ENCODE results near the gene GRIK5.
"Not testable (repeated sequence)": the region's sequence is repeated elsewhere in the genome, so short reads cannot be mapped to it uniquely, and the experiment has no call there.

The GRIK5 gene, protein sequence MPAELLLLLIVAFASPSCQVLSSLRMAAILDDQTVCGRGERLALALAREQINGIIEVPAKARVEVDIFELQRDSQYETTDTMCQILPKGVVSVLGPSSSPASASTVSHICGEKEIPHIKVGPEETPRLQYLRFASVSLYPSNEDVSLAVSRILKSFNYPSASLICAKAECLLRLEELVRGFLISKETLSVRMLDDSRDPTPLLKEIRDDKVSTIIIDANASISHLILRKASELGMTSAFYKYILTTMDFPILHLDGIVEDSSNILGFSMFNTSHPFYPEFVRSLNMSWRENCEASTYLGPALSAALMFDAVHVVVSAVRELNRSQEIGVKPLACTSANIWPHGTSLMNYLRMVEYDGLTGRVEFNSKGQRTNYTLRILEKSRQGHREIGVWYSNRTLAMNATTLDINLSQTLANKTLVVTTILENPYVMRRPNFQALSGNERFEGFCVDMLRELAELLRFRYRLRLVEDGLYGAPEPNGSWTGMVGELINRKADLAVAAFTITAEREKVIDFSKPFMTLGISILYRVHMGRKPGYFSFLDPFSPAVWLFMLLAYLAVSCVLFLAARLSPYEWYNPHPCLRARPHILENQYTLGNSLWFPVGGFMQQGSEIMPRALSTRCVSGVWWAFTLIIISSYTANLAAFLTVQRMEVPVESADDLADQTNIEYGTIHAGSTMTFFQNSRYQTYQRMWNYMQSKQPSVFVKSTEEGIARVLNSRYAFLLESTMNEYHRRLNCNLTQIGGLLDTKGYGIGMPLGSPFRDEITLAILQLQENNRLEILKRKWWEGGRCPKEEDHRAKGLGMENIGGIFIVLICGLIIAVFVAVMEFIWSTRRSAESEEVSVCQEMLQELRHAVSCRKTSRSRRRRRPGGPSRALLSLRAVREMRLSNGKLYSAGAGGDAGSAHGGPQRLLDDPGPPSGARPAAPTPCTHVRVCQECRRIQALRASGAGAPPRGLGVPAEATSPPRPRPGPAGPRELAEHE

DNA sequence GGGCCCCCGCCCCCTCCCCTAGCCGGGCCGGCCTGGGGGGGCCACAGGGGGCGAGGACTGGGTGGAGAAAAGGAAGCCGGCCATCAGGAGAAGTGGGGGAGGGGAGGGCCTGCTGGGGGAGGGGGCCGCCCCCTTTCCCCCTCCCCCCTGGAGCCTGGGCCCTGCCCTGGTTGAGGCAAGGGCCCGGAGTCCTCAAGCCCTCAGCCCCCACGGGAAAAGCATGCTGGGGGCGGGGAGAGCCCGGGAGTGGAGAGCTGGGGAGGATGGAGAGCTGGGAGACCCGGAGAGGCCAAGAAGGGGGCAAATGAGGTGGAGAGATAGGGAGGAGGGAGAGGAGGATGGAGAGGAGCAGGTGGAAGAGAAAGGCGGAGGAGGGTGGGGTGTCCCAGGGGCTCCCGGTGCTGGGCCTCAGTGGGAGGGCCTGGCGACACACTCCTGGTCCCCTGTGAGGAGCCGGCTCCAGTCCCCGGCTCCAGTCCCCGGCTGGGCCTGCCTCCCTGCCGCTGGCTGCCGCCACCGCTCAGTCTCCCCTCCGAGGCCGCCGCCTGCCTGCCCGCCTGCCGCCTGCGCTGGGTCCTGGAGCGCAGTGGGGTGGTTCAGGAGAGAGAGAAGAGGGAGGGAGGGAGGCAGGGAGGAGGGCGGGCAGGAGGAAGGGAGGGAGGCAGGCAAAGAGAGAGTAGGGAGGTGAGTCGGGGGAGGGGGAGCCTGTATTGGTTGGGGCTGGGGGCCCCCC, at the start of gene GRIK5:
Gene GRIK5 (minus strand): TSS at position 588 of the 733 bp plus-strand sequence. CDS start 4,436 bp downstream, outside the sequence.
- DNase-seq, result no peak

DNA sequence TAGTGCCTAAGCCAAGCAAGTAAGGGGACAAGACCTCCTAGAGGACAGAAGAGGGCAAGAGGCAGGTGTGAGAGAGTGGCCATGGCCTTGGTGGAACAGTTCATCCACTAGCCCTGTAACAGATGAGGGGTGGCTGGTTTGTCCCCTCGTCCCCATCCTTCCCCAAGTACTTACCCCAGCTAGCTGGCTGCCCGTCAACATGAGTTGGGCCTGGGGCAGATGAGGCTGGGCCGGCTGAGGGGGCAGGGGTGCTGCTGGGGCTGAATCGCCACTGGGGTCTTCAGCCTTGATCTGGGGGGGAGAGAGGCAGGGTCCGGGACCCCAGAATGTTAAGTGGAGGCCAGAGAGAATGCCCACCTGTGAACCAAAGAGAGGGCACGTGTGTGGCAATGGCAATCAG, 47.1 kb upstream of the GRIK5 start:
- no peak for DNase-seq

DNA sequence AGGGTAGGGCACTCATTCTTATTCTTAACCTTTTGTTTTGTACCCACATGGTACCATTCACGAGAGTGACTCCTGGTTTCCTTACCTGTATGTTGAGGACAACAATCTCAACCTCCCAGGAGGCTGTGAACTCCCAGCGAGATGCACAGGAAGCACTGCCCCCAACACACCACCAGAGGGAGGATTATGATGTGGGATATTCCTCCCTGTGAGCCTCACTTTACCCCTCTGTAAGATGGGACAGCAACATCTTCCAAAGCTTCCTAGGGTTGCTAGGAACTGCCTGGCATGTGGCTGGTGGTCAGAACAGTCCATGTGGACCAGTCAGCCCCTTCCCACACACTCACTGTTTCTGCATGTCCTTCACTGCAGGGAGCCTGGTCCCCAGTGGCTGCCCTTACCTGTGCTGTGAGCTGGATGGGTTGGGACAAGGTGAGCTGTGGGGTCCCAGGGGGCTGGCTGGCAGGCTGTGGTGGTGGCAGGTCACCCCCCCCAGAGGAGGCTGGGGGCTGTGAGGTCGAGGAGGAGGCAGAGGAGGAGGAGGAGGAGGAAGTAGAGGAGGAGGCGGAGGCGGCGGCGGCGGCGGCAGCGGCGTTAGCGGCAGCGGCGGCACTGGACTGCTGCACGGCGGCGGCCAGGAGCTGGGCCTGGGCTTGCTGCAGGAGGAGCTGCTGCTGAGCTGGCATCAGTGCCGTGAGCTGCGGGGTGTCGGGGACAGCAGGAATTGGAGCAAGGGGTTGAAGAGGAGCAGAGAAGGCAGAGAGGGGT, 46.5 kb upstream of the GRIK5 start:
- no peak for DNase-seq

DNA sequence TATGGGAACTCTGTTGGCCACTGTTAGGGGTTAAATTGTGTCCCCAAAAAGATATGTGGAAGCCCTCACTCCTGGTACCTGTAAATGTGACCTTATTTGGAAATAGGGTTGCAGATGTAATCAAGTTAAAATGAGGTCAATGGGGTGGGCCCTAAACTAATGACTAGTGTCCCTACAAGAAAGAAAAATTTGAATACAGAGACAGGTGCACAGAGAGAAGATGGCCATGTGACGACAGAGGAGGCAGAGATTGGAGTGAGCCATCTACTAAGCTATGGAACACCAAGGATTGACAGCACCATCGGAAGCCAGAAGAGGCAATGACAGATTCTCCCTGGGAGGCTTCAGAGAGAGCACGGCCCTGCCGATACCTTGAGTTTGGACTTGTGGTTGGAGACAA, 45.7 kb upstream of the GRIK5 start:
- DNase-seq, result no peak

DNA sequence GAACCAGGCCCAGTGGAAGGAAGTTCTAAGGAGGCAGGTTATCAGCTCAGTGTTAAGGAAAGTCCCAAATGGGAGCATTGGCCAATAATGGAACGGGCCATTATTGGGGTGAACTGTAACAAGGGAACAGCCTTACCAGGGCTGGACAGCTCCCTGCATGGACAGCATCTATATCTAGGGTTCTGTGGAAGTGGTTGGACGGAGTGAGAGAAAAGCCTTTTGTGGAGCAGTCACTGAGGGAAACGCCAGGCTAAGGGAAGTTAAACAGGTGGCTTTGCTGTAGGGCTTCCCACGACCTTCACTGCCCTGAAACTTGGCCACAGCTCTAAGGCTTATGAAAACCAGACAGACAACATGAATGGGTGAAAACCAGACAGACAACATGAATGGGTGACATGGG, 45.2 kb upstream of the GRIK5 start:
- DNase-seq, result no peak

DNA sequence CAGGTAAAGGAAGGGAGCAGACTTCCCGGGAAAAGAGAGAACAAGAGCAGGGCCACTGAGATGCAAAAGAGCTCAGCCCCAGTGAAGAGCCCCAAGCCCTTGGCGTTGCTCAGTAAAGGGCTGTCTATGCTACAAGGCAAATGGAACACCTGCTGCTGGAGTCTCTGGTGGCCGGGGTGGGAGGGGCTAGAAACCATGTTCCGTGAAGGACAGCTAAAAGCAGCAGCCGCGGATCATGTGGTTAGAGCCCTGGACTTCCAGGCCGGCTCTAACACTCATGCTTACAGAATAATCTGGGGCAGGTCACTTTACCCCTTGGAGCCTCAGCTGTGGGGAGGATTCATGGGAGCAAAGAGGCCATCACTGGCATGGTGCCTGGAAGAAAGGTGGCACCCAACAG, 44.4 kb upstream of the GRIK5 start:
- peak; percentile 54 for DNase-seq

DNA sequence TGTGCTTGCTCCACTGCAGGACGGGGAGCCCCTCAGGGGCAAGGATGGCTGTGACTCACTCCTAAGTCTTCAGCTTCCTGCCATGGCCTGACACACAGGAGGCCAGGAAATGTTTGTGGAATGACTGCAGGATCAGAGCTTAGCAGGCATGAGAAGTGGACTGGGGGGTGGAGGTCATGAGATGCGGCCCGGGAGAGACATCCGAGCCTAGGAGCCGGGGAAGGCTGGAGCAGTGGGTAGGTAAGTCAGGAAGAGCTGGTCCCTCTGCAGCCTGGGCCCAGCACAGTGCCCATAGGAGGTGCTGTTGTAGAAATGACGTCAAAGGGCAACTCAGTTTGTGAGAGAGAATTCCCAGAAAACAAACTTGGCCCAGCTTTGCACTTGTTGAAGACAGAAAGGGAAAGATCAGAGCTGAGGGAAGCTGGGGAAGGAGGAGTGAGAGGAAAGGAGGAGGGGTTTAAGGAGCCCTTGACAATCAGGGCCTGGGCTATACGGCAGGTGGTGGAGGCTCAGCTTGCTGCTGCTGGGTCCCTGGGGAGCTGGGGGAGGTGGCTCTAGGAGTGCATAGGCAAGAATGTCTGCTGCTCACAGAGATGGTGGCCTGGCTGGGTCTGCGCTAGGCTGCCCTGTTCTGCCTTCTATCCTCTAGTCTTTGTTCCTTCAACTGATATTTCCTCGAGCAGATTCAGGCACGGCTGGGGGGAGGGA, 43.8 kb upstream of the GRIK5 start:
- DNase-seq, result peak; percentile 29

DNA sequence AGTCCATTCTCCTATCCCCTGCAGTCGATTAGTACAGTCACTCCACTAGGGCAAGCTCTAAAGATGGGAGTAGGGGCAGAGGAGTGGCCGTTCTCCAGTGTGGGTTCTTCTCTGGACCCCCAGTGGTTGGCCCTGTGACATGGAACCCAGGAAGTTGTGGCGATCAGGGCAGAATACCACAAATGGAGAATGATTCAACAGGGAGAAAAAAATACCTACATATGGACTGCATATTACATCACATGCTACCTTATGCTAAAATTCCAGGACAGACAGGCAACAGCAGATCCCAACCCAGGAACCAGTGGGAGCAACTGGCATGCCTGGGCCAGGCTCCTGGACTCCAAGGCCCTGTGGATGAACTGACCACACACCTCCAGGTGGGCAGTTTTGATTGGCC, 41.8 kb upstream of the GRIK5 start:
- no peak for DNase-seq

DNA sequence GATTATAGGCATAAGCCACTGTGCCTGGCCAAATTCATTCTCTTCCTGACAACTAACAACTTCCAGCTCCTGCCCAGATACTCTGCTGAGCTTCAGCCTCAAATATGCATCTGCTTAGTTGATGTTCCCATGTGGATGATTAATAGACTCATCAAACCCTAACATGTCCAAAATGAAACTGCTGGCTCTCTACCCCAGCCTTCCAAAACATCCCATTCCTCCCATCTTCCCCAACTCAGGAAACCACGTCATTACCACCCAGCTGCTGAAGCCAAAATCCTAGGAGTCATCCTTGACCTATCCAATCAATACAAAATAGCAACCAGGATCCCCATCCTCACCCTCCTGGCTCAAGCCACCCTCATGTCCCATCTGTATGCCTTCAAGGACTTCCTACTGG, 41.4 kb upstream of the GRIK5 start:
- DNase-seq, result no peak

DNA sequence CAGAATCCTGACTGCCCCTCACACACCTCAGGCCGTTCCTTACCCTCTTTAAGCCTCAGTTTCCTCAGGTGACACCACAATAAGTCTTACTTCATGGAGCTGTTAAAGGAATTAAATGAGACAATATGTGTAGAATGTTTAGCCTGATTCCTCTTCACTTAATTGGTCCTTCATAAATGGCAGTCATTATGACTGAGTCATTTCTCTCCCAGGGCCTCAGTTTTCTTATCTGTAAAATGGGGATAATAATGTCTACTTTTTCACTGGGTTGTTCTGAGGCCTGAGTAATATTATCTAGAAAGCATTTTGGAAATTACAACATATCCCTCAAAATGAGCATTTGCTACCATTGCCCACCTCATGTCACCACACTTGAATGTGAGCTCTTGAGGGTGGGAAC, 40.7 kb upstream of the GRIK5 start:
- no peak for DNase-seq

DNA sequence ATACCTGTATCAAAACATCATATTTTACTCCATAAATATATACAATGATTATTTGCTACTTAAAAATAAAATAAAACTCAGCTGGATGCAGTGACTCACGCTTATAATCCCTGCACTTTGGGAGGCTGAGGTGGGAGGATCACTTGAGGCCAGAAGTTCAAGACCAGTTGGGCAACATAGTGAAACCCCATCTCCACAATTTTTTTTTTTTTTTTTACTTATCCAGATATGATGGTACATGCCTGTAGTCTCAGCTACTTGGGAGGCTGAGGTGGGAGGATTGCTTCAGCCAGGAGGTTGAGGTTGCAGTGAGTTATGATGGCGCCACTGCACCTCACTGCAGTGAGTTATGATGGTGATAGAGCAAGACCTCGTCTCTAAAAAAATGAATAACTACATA, 39.9 kb upstream of the GRIK5 start:
- no peak for DNase-seq

DNA sequence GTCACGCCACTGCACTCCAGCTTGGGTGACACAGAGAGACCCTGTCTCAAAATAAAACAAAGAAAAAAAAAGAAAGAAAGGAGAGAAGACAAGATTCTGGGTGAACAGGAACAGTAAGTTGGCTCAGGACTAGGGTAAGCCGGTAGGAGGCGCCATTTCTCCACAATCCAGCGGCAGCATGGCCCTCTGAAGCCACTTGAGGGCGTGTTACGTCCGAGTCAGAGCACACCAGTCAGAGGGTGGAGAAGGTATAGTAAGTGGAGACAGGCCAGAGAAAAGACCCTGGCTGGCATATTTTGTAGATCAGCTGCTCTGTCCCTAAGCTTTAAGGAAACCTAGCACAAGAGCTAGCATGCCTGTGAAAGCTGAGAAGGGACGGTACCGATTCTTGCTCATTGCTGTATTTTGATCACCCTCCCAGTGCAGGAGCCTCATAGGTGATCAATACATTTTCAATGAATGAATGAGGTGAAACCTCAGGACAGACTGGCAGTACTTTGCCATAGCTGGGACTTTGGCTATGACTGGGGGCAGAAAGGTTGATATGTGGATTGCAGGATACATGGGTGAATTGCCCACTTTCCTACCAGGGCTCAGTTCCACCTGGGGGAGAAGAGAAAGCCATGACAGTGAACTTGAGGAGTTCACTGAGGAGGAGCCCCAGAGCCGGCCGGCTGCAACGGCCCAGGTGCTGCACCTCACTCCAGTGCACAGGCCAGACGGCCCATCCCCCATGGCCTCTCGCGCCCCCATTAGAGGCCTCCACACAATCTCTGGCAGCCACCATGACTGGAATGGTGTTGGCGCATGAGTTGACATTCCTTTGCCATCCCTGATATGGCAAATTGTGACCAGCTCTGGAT, 38.8 kb upstream of the GRIK5 start:
- DNase-seq, result peak; percentile 68

DNA sequence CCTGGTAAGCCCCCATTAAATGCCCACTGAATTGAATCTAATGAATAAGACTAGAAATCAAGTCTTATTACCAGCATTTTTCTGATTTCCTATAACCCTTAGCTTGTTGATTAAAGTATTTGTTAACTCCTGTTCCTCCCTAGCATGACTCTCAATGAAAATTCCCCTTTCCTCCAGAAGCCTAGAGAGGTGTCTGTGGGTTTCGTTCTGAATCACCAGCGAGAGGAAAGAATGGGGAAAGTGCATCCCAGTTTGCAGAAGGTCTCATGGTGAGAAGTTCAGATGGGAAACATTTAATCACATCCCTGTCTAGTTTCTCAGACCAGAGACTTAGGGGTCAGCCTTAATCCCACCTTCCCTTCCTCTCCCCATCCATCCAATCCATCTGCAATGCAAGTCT, 35.4 kb upstream of the GRIK5 start:
- DNase-seq, result no peak

DNA sequence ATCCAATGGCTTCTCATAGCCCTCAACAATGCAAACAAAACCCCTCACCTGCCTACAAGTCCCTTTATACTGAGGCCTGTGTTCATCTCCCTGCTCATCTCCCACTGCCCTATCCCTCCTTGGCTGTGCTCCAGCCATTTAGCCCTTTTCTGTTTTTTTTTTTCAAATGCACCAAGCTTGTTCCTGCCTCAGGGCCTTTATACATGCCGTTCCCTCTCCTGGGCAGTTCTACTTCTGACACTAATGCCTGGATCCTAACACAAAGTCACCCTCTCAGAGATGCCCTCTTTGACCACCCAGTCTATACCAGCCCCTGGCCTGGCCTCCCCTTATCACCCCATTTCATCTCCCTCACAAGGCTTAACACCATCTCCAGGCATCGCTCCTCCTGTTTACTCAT, 32.9 kb upstream of the GRIK5 start:
- no peak for DNase-seq

DNA sequence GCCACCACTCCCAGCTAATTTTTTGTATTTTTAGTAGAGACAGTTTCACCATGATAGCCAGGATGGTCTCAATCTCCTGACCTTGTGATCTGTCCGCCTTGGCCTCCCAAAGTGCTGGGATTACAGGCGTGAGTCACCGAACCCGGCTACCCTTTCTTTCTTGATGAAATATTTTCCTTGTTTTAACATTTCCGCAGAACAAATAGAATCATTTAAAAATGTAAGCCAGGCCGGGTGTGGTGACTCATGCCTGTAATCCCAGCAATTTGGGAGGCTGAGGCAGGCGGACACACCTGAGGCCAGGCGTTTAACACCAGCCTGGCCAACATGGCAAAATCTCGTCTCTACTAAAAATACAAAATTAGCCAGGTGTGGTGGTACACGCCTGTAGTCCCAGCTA, 30.2 kb upstream of the GRIK5 start:
- DNase-seq, result not testable (repeated sequence)

DNA sequence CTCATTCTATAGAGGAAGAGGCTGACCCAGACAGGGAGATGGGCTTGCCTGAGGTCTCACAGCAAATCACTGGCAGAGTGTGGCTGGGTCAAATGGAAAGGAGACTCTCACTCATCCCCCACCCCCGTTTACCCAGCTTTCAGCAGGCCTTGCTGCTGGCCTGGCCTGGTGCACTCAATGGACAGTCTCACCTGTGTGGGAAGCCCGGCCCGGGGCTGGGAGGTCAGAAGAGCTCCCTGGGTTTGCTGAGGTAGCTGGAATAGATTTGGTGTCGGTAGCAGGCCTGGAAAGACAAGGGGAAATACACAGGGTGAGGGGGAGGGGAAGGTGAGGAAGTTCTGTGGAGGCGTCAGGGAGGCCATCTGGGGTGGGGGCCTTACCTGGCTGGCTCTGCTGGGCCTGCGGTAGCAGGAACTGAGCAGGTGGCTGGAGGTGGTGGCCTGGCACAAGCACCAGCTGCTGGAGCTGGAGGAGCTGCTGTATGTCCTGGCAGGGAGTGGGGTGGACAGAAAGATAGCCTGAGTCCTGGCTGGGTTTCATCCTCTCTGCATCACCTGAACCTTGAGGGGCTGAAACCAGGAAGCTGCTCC, 29.4 kb upstream of the GRIK5 start:
- no peak for DNase-seq

DNA sequence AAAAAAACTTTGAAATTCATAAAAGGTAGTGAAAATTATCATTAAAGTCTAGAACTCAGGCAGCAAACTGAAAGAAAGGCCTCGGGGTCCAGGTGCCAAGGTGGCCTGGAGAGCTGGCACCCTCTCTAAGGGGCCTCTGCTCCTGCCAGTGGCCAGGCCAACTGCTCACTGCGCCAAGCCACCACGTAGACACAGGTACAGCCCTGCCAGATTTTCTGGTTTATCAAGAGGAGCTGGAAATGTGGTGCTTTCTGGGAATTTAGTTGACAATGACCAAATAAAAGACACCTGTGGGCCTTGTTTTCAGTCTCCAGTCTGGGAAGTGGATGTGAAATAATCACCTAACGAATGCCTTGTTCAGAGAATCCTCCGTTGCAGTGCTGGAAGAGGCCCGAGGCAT, 28.8 kb upstream of the GRIK5 start:
- DNase-seq, result no peak

DNA sequence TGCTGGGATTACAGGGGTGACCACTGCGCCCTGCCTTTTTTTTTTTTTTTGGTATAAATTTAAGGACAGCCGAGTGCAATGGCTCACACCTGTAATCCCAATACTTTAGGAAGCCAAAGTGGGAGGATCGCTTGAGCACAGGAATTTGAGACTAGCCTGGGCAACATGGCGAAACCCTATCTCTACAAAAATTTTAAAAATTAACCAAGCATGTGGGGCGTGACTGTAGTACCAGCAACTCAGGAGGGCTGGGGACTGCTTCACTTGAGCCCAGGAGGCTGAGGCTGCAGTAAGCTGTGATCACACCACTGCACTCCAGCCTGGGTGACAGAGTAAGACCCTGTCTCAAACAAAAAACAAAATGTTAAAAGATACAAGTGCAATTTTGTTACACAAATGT, 27.5 kb upstream of the GRIK5 start:
- no peak for DNase-seq

DNA sequence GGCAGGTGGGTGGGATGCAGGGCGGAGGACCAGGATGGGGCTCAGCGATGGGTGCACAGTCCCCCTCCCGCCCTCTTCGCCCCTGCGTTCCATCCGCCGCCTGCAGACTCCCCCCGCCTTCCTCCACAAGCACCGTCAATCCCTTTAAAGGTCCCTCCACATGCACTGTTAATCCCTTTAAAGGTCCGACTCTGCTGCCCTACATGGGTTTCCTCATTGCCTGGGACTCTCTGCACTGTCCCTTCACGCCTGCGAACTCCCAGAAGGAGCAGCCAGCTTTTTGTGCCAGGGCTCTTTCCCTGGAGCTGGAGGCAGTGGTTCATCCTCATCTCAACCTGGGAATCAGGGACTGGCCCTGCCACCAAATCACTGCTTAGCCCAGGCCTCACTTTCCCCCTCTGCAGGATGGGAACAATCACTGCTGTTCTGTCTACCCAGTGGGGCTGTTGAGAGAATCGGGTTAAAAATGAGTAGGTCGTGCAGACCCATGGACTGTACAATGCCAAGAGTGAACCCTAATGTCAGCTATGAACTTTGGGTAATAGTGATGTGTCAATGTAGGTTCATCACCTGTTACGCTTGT, 26.3 kb upstream of the GRIK5 start:
- no peak for DNase-seq

DNA sequence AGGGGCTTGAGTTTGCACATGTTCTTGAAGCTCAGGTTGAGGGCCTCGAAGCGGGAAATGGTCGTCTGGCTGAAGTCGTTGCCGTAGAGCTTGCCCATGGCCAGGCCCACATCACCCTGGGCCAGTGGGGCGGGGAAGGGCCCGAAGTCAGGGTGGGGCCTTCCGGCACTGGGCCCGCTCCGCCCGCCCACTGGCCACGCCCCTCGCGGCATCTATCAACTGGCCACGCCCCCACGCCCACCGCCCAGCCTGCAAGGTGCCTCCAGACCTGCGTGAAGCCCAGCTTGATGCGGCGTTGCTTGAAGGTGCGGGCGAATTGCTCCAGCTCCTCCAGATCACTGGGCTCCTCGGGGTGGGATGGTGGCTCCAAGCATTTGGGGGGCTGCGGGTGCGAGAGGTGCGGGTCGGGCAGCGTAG, 25.8 kb upstream of the GRIK5 start:
- DNase-seq, result no peak

Data from NCI-H1092 (cell line).